K562 (cell line): ENCODE measurements around the gene OPRL1. TPM values are rescaled to one million over a fixed set of nuclear protein-coding genes. Genes with fewer than 3 reads are reported as not detected.

Experiments
- BCL6 ChIP-seq: fragments of 250-450 bp; sonication (Bioruptor Pico); IDR thresholded peaks from 2 replicates; pipeline ENCODE4 v1.4.0; 2020
- FOS ChIP-seq: IDR thresholded peaks from 3 replicates; pipeline ENCODE4 v1.6.1; 2011; ENCODE audit not compliant: insufficient read length; ENCODE audit errors: extremely low read depth
- MAZ ChIP-seq, 2 experiments: fragments of 450-650 bp in 1 of 2; sonication (generic) in 1 of 2; formaldehyde crosslinking; IDR thresholded peaks in 1 of 2; conservative IDR thresholded peaks in 1 of 2; 2 replicates each; pipeline versions ENCODE4 v1.4.0 to v1.5.0; 2020; ENCODE audit warnings: mild to moderate bottlenecking in 1 of 2, missing genetic modification reagents in 1 of 2
- PCBP1 ChIP-seq: fragments of 200-400 bp; formaldehyde crosslinking; IDR thresholded peaks from 2 replicates; pipeline ENCODE4 v1.6.1; 2018; ENCODE audit warnings: mild to moderate bottlenecking, low read depth, low read length; ENCODE audit not compliant: poor library complexity, severe bottlenecking
- RBM39 ChIP-seq: fragments of 200-400 bp; formaldehyde crosslinking; optimal IDR thresholded peaks from 2 replicates; pipeline ENCODE3; 2018; ENCODE audit warnings: low read depth, low read length
- RFX7 ChIP-seq: fragments of 250-450 bp; sonication (Bioruptor Pico); IDR thresholded peaks from 2 replicates; pipeline ENCODE4 v1.5.1; 2021; ENCODE audit warnings: mild to moderate bottlenecking
- TAF7 ChIP-seq: fragments of 450-650 bp; IDR thresholded peaks from 2 replicates; pipeline ENCODE4 v1.6.1; 2016; ENCODE audit warnings: missing genetic modification characterization, missing compliant biosample characterization
- TOE1 ChIP-seq, 2 experiments: fragments of 450-650 bp in 1 of 2; sonication (generic) in 1 of 2; formaldehyde crosslinking in 1 of 2; IDR thresholded peaks; 2 replicates each; pipeline versions ENCODE4 v1.7.1 to v1.8.0; 2016 to 2022; ENCODE audit warnings: borderline replicate concordance in 2 of 2, mild to moderate bottlenecking in 2 of 2, antibody characterized with exemption in 1 of 2, inconsistent platforms in 1 of 2, low read depth in 1 of 2, missing genetic modification reagents in 1 of 2, moderate library complexity in 1 of 2
- ZBTB49 ChIP-seq: sonication (generic); formaldehyde crosslinking; IDR thresholded peaks from 2 replicates; pipeline ENCODE4 v1.8.0; 2022; ENCODE audit warnings: missing genetic modification reagents, mild to moderate bottlenecking, borderline replicate concordance
- ZNF830 ChIP-seq: fragments of 250-450 bp; sonication (Bioruptor Pico); IDR thresholded peaks from 2 replicates; pipeline ENCODE4 v1.5.0; 2021; ENCODE audit warnings: mild to moderate bottlenecking
- polyA plus RNA-seq, 8 experiments: library from polyadenylated mRNA; depleted of rRNA in 4 of 8; stranded (reverse) in 5 of 8; unstranded in 3 of 8; fragments of >200 nt; fragmentation: Nextera tagmentation in 2 of 8; fragmentation: Illumina TruSeq in 1 of 8; extraction: Ambion mirVana in 2 of 8; extraction: Trizol in 1 of 8; gene quantifications; 2 replicates each; pipeline versions ENCODE4 v1.2.1 to v1.2.3, GENCODE V29; 2011 to 2014; ENCODE audit warnings: inconsistent platforms in 1 of 8, missing spikeins in 1 of 8
- total RNA-seq, 7 experiments: library from RNA; depleted of rRNA in 6 of 7; stranded (reverse); fragments of >200 nt in 6 of 7; fragmentation: Illumina TruSeq in 2 of 7; extraction: Trizol in 2 of 7; gene quantifications; 2 replicates each; pipeline versions ENCODE4 v1.2.1 to v1.2.3, GENCODE V29; 2011 to 2021; ENCODE audit warnings: low replicate concordance in 1 of 7
- TF ChIP-seq, protein P1 (sequence below), 2 experiments: IDR thresholded peaks; 2 replicates each; pipeline ENCODE4 v1.6.1; 2011; ENCODE audit warnings: borderline replicate concordance in 1 of 2, control low read depth in 1 of 2, low read depth in 1 of 2, low read length in 1 of 2, mild to moderate bottlenecking in 1 of 2, mixed read lengths in 1 of 2, moderate library complexity in 1 of 2; ENCODE audit not compliant: insufficient read depth in 1 of 2, insufficient read length in 1 of 2, poor library complexity in 1 of 2, severe bottlenecking in 1 of 2; ENCODE audit errors: extremely low read depth in 1 of 2
- TF ChIP-seq, protein P2 (sequence below): fragments of 450-650 bp; IDR thresholded peaks from 2 replicates; pipeline ENCODE4 v1.6.1; 2016; ENCODE audit warnings: low read depth

Gene OPRL1
- total and polyA plus RNA-seq, 9 of the 15 experiments (the other 6 are each of a cell fraction or from before 2014, with no cell fraction given) = 0.06 to 0.33 (median 0.11) TPM; not detected in 2

DNA sequence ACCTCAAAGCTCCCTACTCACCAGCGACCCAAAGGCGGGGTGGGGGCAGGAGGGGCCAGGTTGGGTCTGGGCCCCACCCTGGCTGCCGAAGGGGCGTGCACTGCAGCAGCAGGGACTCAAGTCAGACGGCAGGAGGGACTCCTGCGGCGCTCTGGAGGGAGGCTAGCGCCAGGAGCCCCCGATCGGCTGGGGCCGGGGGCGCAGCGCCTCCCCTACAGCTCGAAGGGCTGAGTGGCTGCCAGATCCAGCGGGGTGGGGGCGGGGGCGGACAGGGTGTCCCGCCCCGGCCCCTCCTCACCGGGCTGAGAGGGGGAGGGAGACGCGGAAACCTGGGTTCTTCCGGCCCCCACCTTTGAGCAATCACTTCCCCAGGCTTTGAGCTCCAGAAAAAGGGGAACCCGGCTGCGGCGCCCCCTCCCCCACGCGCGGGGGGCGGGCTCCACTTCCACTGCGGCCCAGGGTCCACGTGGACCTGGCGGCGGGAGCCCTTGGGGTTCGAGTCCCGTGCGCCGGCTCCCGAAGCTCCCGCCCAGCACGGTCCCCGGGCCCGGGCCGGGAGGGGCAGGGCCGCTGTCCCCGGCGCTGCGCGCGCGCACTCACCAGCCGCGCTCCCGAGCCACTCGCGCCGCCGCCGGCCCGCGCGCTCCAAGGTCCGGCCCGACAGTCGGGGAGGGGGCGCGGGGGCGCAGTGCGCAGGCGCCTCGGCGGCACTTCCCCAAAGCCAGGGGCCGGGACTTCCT, 439 bp upstream of the OPRL1 start, which contains the start of gene RGS19 (continued):
- TF ChIP-seq, protein P1, sequence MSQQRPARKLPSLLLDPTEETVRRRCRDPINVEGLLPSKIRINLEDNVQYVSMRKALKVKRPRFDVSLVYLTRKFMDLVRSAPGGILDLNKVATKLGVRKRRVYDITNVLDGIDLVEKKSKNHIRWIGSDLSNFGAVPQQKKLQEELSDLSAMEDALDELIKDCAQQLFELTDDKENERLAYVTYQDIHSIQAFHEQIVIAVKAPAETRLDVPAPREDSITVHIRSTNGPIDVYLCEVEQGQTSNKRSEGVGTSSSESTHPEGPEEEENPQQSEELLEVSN (IDR thresholded peaks at IDR 0.05; ENCODE audit: borderline replicate concordance in 1 of 2, extremely low read depth in 1 of 2, insufficient read depth in 1 of 2, insufficient read length in 1 of 2, low read depth in 1 of 2, low read length in 1 of 2, poor library complexity in 1 of 2, severe bottlenecking in 1 of 2) = peak; percentile 57 to 78
- no peak for TF ChIP-seq FOS
- no peak for TF ChIP-seq RFX7
- TF ChIP-seq RBM39 = no peak
- TF ChIP-seq PCBP1 = peak; percentile 71
- peak; percentile 46; the same call in 1 of the 2 replicates for TF ChIP-seq TOE1 (IDR thresholded peaks at IDR 0.05; ENCODE audit: borderline replicate concordance)
- no peak for TF ChIP-seq TOE1 (CRISPR knock-in tag; IDR thresholded peaks at IDR 0.05; ENCODE audit: borderline replicate concordance, low read depth)
- TF ChIP-seq ZNF830 (CRISPR knock-in tag) = no peak
- TF ChIP-seq BCL6 (CRISPR knock-in tag) = no peak
- peak; percentile 90 to 95 for TF ChIP-seq MAZ (CRISPR knock-in tag; conservative IDR thresholded peaks at IDR 0.05 in 1 of 2, IDR thresholded peaks at IDR 0.05 in 1 of 2)
- TF ChIP-seq TAF7 (tag) = no peak
- TF ChIP-seq ZBTB49 (CRISPR knock-in tag) = no peak
- TF ChIP-seq, protein P2, sequence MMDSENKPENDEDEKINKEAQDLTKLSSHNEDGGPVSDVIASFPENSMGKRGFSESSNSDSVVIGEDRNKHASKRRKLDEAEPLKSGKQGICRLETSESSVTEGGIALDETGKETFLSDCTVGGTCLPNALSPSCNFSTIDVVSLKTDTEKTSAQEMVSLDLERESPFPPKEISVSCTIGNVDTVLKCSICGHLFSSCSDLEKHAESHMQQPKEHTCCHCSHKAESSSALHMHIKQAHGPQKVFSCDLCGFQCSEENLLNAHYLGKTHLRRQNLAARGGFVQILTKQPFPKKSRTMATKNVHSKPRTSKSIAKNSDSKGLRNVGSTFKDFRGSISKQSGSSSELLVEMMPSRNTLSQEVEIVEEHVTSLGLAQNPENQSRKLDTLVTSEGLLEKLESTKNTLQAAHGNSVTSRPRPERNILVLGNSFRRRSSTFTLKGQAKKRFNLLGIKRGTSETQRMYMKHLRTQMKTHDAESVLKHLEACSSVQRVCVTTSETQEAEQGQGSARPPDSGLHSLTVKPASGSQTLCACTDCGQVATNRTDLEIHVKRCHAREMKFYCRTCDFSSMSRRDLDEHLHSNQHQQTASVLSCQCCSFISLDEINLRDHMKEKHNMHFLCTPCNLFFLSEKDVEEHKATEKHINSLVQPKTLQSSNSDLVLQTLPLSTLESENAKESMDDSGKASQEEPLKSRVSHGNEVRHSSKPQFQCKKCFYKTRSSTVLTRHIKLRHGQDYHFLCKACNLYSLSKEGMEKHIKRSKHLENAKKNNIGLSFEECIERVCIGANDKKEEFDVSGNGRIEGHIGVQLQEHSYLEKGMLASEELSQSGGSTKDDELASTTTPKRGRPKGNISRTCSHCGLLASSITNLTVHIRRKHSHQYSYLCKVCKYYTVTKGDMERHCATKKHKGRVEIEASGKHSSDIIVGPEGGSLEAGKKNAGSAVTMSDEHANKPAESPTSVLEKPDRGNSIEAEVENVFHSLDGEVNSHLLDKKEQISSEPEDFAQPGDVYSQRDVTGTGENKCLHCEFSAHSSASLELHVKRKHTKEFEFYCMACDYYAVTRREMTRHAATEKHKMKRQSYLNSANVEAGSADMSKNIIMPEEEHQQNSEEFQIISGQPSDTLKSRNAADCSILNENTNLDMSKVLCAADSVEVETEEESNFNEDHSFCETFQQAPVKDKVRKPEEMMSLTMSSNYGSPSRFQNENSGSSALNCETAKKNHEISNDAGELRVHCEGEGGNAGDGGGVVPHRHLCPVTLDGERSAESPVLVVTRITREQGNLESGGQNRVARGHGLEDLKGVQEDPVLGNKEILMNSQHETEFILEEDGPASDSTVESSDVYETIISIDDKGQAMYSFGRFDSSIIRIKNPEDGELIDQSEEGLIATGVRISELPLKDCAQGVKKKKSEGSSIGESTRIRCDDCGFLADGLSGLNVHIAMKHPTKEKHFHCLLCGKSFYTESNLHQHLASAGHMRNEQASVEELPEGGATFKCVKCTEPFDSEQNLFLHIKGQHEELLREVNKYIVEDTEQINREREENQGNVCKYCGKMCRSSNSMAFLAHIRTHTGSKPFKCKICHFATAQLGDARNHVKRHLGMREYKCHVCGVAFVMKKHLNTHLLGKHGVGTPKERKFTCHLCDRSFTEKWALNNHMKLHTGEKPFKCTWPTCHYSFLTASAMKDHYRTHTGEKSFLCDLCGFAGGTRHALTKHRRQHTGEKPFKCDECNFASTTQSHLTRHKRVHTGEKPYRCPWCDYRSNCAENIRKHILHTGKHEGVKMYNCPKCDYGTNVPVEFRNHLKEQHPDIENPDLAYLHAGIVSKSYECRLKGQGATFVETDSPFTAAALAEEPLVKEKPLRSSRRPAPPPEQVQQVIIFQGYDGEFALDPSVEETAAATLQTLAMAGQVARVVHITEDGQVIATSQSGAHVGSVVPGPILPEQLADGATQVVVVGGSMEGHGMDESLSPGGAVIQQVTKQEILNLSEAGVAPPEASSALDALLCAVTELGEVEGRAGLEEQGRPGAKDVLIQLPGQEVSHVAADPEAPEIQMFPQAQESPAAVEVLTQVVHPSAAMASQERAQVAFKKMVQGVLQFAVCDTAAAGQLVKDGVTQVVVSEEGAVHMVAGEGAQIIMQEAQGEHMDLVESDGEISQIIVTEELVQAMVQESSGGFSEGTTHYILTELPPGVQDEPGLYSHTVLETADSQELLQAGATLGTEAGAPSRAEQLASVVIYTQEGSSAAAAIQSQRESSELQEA = no peak
